Measurements from ENCODE around the gene FAM174C.

Gene FAM174C

GRCh38 chr19:1274852-1275259 is 474 bp upstream of the FAM174C start:
- in situ Hi-C loops (cut with MboI; ENCODE audit: low sequenced_read_pairs), result no loop called here
- no peak for DNase-seq (ENCODE audit: low spot score in 2 of 2)
- no peaks in the 10 kb centered on the region for H3K9me3 ChIP-seq
- no peaks in the 10 kb centered on the region for H3K27me3 ChIP-seq (ENCODE audit: low read depth)
- H3K4me1 ChIP-seq, result peaks cover 36% of the 10 kb centered on the region
- H3K36me3 ChIP-seq (replicated peaks), result peaks cover 80% of the 10 kb centered on the region
- H3K4me3 ChIP-seq, result peak overlapping the region; percentile 53

GRCh38 chr19:1275976-1276627 is 772 bp downstream of the FAM174C start:
- no peak for DNase-seq (ENCODE audit: low spot score in 2 of 2)
- Histone ChIP-seq H3K4me3 (peak overlapping the region; percentile 53), H3K9me3 (no peaks in the 10 kb centered on the region), H3K36me3 (replicated peaks) (peaks cover 72% of the 10 kb centered on the region), H3K4me1 (peaks cover 24% of the 10 kb centered on the region), H3K27me3 (ENCODE audit: low read depth) (no peaks in the 10 kb centered on the region)
- in situ Hi-C loops (cut with MboI; ENCODE audit: low sequenced_read_pairs), result no loop called here

- peaks cover 21% of the 10 kb centered on the region for H3K4me1 ChIP-seq
- H3K36me3 ChIP-seq (replicated peaks), result peaks cover 67% of the 10 kb centered on the region
- H3K9me3 ChIP-seq, result no peaks in the 10 kb centered on the region
- DNase-seq (ENCODE audit: low spot score in 2 of 2), result no peak
- no peaks in the 10 kb centered on the region for H3K27me3 ChIP-seq (ENCODE audit: low read depth)
- in situ Hi-C loops (cut with MboI; ENCODE audit: low sequenced_read_pairs), result no loop called here
- peak overlapping the region; percentile 53 for H3K4me3 ChIP-seq
Measured at GRCh38 chr19:1276628-1277022, 1.3 kb downstream of the FAM174C start.

GRCh38 chr19:1277061-1277460 is 1.7 kb downstream of the FAM174C start:
- Histone ChIP-seq H3K4me3 (no peak overlapping the region), H3K4me1 (peaks cover 21% of the 10 kb centered on the region), H3K36me3 (replicated peaks) (peaks cover 62% of the 10 kb centered on the region), H3K9me3 (no peaks in the 10 kb centered on the region), H3K27me3 (ENCODE audit: low read depth) (no peaks in the 10 kb centered on the region)
- no peak for DNase-seq (ENCODE audit: low spot score in 2 of 2)
- in situ Hi-C loops (cut with MboI; ENCODE audit: low sequenced_read_pairs), result no loop called here

- no peak overlapping the region for H3K4me3 ChIP-seq
Measured at GRCh38 chr19:1278074-1278473, 2.7 kb downstream of the FAM174C start.

GRCh38 chr19:1278713-1279660 is 3.7 kb downstream of the FAM174C start:
- Histone ChIP-seq H3K27me3 (ENCODE audit: low read depth) (no peaks in the 10 kb centered on the region), H3K4me1 (peaks cover 18% of the 10 kb centered on the region), H3K9me3 (no peaks in the 10 kb centered on the region), H3K36me3 (replicated peaks) (peaks cover 43% of the 10 kb centered on the region), H3K4me3 (no peak overlapping the region)
- in situ Hi-C loops (cut with MboI; ENCODE audit: low sequenced_read_pairs), result no loop called here
- no peak for DNase-seq (ENCODE audit: low spot score in 2 of 2)

More at GRCh38 chr19:1278074-1278473, 2.7 kb downstream of the FAM174C start:
- H3K9me3 ChIP-seq, result no peaks in the 10 kb centered on the region
- in situ Hi-C loops (cut with MboI; ENCODE audit: low sequenced_read_pairs), result no loop called here
- no peaks in the 10 kb centered on the region for H3K27me3 ChIP-seq (ENCODE audit: low read depth)
- H3K4me1 ChIP-seq, result peaks cover 21% of the 10 kb centered on the region
- no peak for DNase-seq (ENCODE audit: low spot score in 2 of 2)
- peaks cover 52% of the 10 kb centered on the region for H3K36me3 ChIP-seq (replicated peaks)

GRCh38 chr19:1279782-1280341 is 4.5 kb downstream of the FAM174C start:
- H3K4me3 ChIP-seq, result no peak overlapping the region
- no peaks in the 10 kb centered on the region for H3K27me3 ChIP-seq (ENCODE audit: low read depth)
- peaks cover 9% of the 10 kb centered on the region for H3K4me1 ChIP-seq
- in situ Hi-C loops (cut with MboI; ENCODE audit: low sequenced_read_pairs), result loop anchor here (5.0 kb wide), 1 partner anchor 102 kb away; the partner anchor contains the start of gene NDUFS7
- H3K9me3 ChIP-seq, result no peaks in the 10 kb centered on the region
- peak; percentile 65 to 89 for DNase-seq (ENCODE audit: low spot score in 2 of 2)
- H3K36me3 ChIP-seq (replicated peaks), result peaks cover 34% of the 10 kb centered on the region

- Histone ChIP-seq H3K4me1 (peaks cover 7% of the 10 kb centered on the region), H3K4me3 (no peak overlapping the region), H3K27me3 (ENCODE audit: low read depth) (no peaks in the 10 kb centered on the region), H3K9me3 (no peaks in the 10 kb centered on the region), H3K36me3 (replicated peaks) (peaks cover 31% of the 10 kb centered on the region)
- no peak for DNase-seq (ENCODE audit: low spot score in 2 of 2)
- in situ Hi-C loops (cut with MboI; ENCODE audit: low sequenced_read_pairs), result loop anchor here (5.0 kb wide), 1 partner anchor 101 kb away; the partner anchor contains the start of gene NDUFS7
Measured at GRCh38 chr19:1280636-1281568, 5.6 kb downstream of the FAM174C start.

GRCh38 chr19:1281569-1282287 is 6.4 kb downstream of the FAM174C start:
- Histone ChIP-seq H3K9me3 (no peaks in the 10 kb centered on the region), H3K27me3 (ENCODE audit: low read depth) (no peaks in the 10 kb centered on the region), H3K36me3 (replicated peaks) (peaks cover 29% of the 10 kb centered on the region), H3K4me3 (no peak overlapping the region), H3K4me1 (no peaks in the 10 kb centered on the region; the same call in 1 of the 2 replicates)
- DNase-seq (ENCODE audit: low spot score in 2 of 2), result no peak
- in situ Hi-C loops (cut with MboI; ENCODE audit: low sequenced_read_pairs), result loop anchor here (5.0 kb wide), 1 partner anchor 101 kb away; the partner anchor contains the start of gene NDUFS7

GRCh38 chr19:1282588-1283206 is 7.4 kb downstream of the FAM174C start:
- no peak overlapping the region for H3K4me3 ChIP-seq
- no peaks in the 10 kb centered on the region for H3K27me3 ChIP-seq (ENCODE audit: low read depth)
- no peaks in the 10 kb centered on the region for H3K9me3 ChIP-seq
- peaks cover 19% of the 10 kb centered on the region for H3K36me3 ChIP-seq (replicated peaks)
- H3K4me1 ChIP-seq, result peaks cover 7% of the 10 kb centered on the region; the same call in 1 of the 2 replicates
- in situ Hi-C loops (cut with MboI; ENCODE audit: low sequenced_read_pairs), result loop anchor here (5.0 kb wide), 1 partner anchor 100 kb away; the partner anchor contains the start of gene NDUFS7
- DNase-seq (ENCODE audit: low spot score in 2 of 2), result no peak

- Histone ChIP-seq H3K27me3 (ENCODE audit: low read depth) (no peaks in the 10 kb centered on the region), H3K9me3 (no peaks in the 10 kb centered on the region), H3K4me1 (peaks cover 7% of the 10 kb centered on the region; the same call in 1 of the 2 replicates), H3K36me3 (replicated peaks) (peaks cover 18% of the 10 kb centered on the region), H3K4me3 (no peak overlapping the region)
- DNase-seq (ENCODE audit: low spot score in 2 of 2), result no peak
- in situ Hi-C loops (cut with MboI; ENCODE audit: low sequenced_read_pairs), result loop anchor here (5.0 kb wide), 1 partner anchor 99 kb away; the partner anchor contains the start of gene NDUFS7
Measured at GRCh38 chr19:1283207-1283916, 8.0 kb downstream of the FAM174C start.
